Hypothalamus (tissue), 51 donors: ENCODE measurements around the gene TMEM131L.

Experiments
- DNase-seq, 51 donors: peaks; one replicate each; lab custom pipeline; 2025; lab: John Stamatoyannopoulos, UW

TMEM131L gene

GRCh38 chr4:153472122-153473037, 6.2 kb downstream of the TMEM131L start:
- no peak for DNase-seq

DNA sequence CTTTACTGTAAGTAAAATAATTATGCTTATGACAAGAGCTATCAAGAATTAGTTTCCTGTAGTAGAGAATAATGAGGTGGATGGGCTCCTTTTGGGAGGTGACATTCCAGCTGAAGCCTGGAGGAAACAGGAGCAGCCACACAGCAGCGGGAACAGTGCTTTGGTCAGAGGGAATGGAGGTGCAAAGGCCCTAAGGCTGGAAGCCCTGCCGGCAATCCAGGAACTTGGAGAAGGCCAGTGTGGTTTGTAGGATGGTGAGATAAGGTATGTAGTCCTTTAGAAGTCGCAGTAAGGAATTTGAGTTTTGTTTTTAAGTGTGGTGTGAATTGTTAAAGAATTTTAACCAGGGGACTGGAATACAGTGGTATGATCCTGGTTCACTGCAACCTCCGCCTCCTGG, 8.1 kb downstream of the TMEM131L start:
- no peak for DNase-seq

DNA sequence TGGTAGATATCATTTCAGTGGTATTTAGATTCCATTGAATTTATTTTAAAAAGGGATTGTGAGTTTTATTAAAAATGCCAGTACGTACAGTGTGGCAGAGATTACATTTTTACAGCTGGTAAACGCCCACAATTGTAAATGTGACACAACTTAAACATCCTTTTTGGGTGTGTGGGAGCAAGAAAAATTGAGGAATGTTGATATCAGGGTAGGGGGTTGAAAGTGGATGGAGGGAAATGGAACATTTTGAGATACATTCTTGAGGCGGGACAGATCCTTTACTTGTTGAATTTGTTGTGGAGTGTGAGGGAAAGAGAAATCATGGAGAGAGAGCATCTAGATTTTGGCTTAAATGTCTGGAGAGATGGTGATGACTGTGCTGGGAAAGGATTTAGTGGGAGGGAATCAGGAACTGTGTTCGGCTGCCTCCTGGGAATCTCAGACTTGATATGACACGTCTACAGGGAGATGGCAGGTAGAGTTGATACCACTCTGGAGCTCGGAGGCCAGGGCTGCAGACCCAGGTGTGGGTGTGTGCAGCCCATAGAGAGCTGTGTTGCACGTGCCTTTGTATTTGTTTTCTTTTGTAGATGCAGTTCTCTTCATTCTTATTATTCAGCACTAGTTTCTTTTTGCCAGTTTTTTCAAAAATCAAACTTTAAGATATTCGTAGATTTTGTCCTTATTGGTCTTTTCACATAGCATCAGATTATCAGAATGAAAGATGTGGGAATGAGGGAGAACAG, 10.8 kb downstream of the TMEM131L start:
- DNase-seq = no peak

- no peak for DNase-seq
Measured at GRCh38 chr4:153479101-153479500, 12.9 kb downstream of the TMEM131L start.

DNA sequence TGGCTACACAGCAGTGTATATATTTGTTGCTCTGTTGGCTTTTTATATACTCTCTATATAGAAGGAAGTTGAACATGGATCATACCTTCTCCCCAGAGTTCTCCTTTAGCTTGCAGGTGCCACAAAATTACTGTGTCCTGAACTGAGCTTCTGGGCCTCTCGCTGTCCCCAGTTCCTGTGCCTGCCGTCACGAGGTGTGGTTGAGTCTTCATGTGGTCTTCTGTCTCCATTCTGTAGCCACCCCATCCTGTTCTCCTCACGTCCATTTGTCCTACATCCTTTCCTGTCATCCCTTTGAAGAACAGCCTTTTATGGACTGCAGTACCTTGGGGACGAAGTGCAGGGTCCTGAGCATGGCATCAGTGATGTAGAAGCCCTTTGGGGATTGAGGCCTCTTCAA, 14.5 kb downstream of the TMEM131L start:
- DNase-seq = no peak

GRCh38 chr4:153481478-153481877, 15.3 kb downstream of the TMEM131L start:
- DNase-seq = no peak

DNA sequence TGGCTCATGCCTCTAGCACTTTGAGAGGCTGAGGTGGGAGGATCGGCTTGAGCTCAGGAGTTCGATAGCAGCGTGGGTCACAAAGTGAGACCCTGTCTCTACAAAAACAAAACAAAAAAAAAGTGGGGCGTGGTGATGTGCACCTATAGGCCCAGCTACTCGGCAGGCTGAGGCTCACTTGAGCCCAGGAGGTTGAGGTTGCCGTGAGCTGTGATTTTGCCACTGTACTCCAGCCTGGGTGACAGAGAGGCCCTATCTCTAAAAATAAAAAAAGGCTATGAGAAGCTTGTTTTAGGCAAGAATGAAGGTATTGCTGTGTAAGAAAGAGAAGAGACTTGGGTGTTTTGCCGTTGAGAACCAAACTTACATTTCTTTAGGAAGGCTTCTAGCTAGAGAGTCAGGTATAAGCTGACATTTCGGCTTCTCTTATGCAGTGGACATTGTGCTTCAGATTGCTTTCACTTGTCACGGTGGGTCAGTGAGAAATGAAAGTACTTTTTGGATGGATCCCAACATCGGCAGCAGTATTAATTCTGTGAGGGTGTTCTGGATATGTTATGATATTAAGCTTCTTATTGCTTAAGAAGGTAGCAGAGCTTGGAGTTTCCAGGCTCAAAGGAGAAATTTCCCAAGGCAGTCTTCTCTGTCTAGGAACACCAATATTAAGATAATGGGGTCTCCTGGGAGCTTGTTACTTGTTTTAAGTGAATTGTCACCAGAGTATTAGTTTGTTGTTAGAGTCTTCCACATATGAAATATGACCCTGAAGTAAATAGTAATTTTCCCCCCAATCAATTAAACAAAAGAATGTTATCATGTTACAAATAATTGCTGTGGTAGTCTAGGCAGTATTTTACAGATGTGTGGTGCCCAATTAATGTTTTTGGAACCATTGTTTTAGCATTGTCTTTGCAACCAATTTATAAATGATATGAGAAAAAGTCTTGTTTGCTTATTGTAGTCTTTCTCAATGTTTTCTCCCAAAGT, 17.6 kb downstream of the TMEM131L start:
- DNase-seq = no peak

GRCh38 chr4:153485359-153485758, 19.2 kb downstream of the TMEM131L start:
- DNase-seq = no peak

DNA sequence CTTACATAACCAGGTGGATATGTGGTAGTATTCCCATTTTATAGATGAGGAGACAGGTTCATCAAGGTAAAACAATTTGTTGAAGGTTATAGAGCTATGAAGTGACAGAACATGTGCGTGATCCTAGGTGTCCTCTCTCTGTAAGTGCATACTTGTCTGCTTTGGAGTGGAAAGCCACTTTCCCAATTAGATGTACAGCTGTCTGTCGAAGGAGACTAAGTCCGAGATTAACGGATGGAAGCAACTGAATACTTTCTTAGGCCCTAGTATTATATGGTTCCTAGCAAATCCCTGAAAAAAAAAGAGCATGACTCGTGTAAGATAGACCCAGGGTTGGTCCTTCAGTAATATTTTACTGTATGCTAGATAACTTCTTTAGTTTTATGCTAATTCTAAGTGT, 19.7 kb downstream of the TMEM131L start:
- no peak for DNase-seq

DNA sequence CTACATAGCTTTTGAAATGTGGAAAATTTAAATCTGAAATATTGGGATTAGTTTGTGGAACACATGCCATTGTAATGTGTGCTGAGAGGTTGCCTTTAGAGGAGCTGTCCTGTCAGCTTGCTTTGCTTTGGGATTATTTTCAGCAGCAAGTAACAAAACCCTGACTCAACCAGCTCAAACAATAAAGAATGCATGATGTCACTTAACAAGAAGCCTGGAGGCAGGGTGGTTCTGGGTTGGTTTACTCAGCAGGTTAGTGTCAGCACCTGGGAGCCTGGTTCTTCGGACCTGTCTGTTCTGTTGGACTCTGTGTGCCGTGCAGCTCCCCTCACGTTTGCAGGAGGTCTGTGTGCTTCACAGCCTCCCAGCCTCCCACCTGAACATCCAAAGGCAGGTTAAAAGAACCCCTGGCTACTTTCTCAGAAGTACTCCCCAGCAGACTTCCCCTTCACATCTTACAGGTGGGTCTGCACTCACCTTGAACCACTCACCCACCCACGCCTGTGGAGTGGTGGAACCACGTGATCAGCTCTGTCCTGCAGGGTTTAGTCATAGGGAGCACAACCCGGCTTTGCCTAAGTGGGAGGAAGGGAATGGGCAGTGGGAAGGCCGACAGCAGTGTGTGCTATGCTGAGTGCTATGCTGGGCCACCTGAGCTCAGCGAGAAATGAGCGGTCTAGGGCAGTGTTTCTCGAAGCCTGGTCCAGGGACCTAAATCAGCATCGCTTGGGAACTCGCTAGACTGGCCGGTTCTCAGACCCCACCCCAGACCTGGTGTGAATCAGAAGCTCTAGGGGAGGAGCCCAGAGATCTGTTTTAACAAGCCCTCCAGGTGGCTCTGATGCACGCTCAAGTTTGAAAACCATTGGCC, 20.4 kb downstream of the TMEM131L start:
- peak in 2 of 51 donors; percentile 11 to 19 for DNase-seq

GRCh38 chr4:153488006-153488891, 22.1 kb downstream of the TMEM131L start:
- DNase-seq = peak in 33 of 51 donors; percentile 10 to 67 (median 35)

- no peak for DNase-seq
Measured at GRCh38 chr4:153489856-153490558, 23.8 kb downstream of the TMEM131L start.

GRCh38 chr4:153490985-153491483, 24.9 kb downstream of the TMEM131L start:
- no peak for DNase-seq

- no peak for DNase-seq
Measured at GRCh38 chr4:153494562-153494961, 28.4 kb downstream of the TMEM131L start.

- no peak for DNase-seq
Measured at GRCh38 chr4:153495480-153496193, 29.5 kb downstream of the TMEM131L start.

- no peak for DNase-seq
Measured at GRCh38 chr4:153497091-153497531, 31.0 kb downstream of the TMEM131L start.
